Activated CD4-positive, alpha-beta memory T cell treated with anti-CD3 and anti-CD28 coated beads for 36 hours (primary cell): ENCODE results near the gene NTSR2. TPM values are rescaled to one million over a fixed set of nuclear protein-coding genes. Genes with fewer than 3 reads are reported as not detected.

Experiments used
- CTCF ChIA-PET: fragments of 350-600 bp; sonication (Branson Sonifier 250); formaldehyde crosslinking; loops from one replicate; lab custom pipeline; 2021; ENCODE audit warnings: antibody characterized with exemption, inconsistent platforms; lab: Charles Lee
- POLR2A ChIA-PET: fragments of 350-600 bp; sonication (Branson Sonifier 250); formaldehyde crosslinking; loops from one replicate; lab custom pipeline; 2021; ENCODE audit warnings: antibody characterized with exemption; lab: Charles Lee
- DNase-seq: peaks from one replicate; pipeline ENCODE4 v3.0.0-alpha.2; 2020
- H3K27ac Mint-ChIP-seq: one replicate; pipeline ENCODE4 v1.8.0; 2021; ENCODE audit warnings: mixed read lengths
- H3K27me3 Mint-ChIP-seq: one replicate; pipeline ENCODE4 v1.8.0; 2021; ENCODE audit warnings: mixed read lengths
- H3K36me3 Mint-ChIP-seq: one replicate; pipeline ENCODE4 v1.8.0; 2021; ENCODE audit warnings: mixed read lengths
- H3K4me1 Mint-ChIP-seq: one replicate; pipeline ENCODE4 v1.8.0; 2021; ENCODE audit warnings: low read depth, mixed read lengths
- H3K4me3 Mint-ChIP-seq: one replicate; pipeline ENCODE4 v1.8.0; 2021; ENCODE audit warnings: mild to moderate bottlenecking, mixed read lengths
- H3K9me3 Mint-ChIP-seq: one replicate; pipeline ENCODE4 v1.8.0; 2021; ENCODE audit warnings: mixed read lengths
- intact Hi-C: fragments of 100-400 bp; cut with micrococcal nuclease; formaldehyde crosslinking; loops from one replicate; pipeline ENCODE4 v1.15.1; 2023
- total RNA-seq, 2 experiments: library from RNA; stranded (reverse); gene quantifications; one replicate each; pipeline ENCODE4 v1.2.3, GENCODE V29; 2021

NTSR2 gene
- total RNA-seq, 2 experiments from 2014 or later, result not detected

DNA sequence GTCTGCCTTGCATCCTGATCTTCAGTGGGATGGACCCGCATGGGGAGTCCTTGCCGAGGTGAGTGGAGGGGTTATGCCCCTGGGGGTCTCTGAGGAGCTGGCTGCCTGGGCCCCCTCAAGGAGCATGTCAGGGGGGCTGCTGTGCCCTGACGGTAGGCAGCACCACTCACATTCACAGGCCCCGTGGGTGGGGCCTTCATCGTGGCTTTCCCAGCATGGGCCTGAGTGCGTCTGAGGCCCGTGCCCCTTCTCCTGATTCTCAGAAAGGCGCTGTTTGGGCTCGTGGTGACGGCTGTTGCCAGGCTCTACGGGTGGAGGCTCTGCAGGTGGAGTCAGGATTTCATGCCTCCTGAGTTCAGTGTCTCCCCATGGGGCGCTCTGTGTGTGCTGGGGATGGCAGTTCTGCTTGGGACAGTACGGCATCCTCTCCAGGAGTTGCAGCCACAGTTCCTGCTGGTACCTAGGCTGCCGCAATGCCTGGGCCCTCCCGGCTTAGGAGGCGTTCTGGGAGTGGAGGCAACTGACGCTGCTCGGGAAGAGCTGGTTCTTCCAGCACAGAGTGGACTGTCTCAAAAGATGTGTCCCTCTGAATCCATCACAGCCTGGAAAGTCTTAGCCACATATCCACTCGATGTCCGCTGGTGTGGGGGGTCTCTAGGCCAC lies 57.3 kb downstream of the NTSR2 start:
- ChIA-PET POLR2A (no interaction called here), CTCF (no interaction called here)
- no peak for DNase-seq
- Mint-ChIP-seq H3K36me3 (no peaks in the 10 kb centered on the region), H3K27me3 (no peaks in the 10 kb centered on the region), H3K27ac (no peak overlapping the region), H3K9me3 (no peaks in the 10 kb centered on the region), H3K4me3 (no peak overlapping the region), H3K4me1 (no peaks in the 10 kb centered on the region)
- intact Hi-C loops, result no loop called here

DNA sequence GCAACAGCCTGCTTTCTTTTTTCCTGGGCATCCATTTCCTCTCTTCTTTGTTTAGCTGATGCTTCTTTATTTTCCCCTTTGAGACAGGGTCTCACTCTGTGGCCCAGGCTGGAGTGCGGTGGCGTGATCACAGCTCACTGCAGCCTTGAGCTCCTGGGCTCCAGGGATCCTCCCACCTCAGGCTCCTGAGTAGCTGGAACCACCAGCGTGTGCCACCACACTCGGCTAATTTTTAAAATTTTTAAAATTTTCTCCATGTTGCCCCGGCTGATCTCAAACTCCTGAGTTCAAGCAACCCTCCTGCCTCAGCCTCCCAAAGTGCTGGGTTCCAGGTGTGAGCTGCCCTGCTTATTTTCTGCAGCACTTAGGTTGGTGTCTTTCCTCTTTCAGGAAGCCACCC lies 58.7 kb downstream of the NTSR2 start:
- intact Hi-C loops, result no loop called here
- H3K9me3 Mint-ChIP-seq, result no peaks in the 10 kb centered on the region
- no peak overlapping the region for H3K27ac Mint-ChIP-seq
- DNase-seq, result no peak
- ChIA-PET CTCF (interaction anchor here (1.8 kb wide), 1 partner anchor 133 kb away, joined by 4 read pairs; no protein-coding TSS in a partner anchor), POLR2A (no interaction called here)
- no peaks in the 10 kb centered on the region for H3K36me3 Mint-ChIP-seq
- no peak overlapping the region for H3K4me3 Mint-ChIP-seq
- H3K4me1 Mint-ChIP-seq, result no peaks in the 10 kb centered on the region
- H3K27me3 Mint-ChIP-seq, result no peaks in the 10 kb centered on the region

DNA sequence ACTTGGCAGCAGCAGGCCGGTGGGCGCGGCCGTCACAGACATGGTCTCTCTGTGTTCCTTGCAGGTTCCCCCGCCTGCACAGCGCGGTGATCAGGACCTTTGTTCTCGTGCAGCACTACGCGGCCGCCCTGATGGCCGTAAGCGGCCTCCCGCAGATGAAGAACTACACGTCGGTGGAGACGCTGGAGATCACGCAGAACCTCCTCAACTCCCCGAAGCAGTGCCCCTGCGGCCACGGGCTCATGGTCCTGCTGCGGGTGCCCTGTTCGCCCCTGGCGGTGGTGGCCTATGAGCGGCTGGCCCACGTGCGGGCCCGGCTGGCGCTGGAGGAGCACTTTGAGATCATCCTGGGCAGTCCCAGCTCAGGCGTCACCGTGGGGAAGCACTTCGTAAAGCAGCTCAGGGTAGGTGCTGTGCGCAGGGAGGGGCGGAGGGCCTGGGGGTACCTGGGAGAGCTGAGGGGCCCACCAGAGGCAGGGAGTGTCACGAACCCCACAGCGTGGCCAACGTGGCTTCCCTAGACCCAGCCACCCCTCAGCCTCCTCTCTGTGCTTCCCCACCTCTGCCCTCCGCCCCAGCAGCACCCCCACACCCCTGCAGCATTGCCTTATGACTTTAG lies 59.3 kb downstream of the NTSR2 start:
- H3K4me1 Mint-ChIP-seq, result no peaks in the 10 kb centered on the region
- H3K27ac Mint-ChIP-seq, result no peak overlapping the region
- no peaks in the 10 kb centered on the region for H3K27me3 Mint-ChIP-seq
- H3K36me3 Mint-ChIP-seq, result no peaks in the 10 kb centered on the region
- POLR2A ChIA-PET, result no interaction called here
- CTCF ChIA-PET, result interaction anchor here (1.8 kb wide), 1 partner anchor 133 kb away, joined by 4 read pairs; no protein-coding TSS in a partner anchor
- no peaks in the 10 kb centered on the region for H3K9me3 Mint-ChIP-seq
- DNase-seq, result no peak
- H3K4me3 Mint-ChIP-seq, result no peak overlapping the region
- intact Hi-C loops, result no loop called here

Other genes with a start within 250 kb of the NTSR2 start
- gene E2F6, start 204.0 kb downstream of the NTSR2 start, total RNA-seq, result 10 to 100 TPM in 1 of 2 experiments, 1 to 10 TPM in 1; 9.9 to 10.3 TPM
- gene GREB1, start 136.2 kb downstream of the NTSR2 start, total RNA-seq, result under 1 TPM; 0.29 to 0.81 TPM
- 10 to 100 TPM; 41.1 to 48.0 TPM for gene LPIN1, start 76.4 kb upstream of the NTSR2 start, total RNA-seq